Kidney capillary endothelial cell (primary cell): ENCODE measurements around the gene CHST10.
A peak's percentile ranks its signal among the peaks of the same experiment; 100 is the strongest.
"Not testable (repeated sequence)": the region's sequence is repeated elsewhere in the genome, so short reads cannot be mapped to it uniquely, and the experiment has no call there.

Source experiments
- DNase-seq: peaks from one replicate; pipeline ENCODE4 v3.0.0-alpha.2; 2018; ENCODE audit warnings: low spot score

Gene CHST10

DNA sequence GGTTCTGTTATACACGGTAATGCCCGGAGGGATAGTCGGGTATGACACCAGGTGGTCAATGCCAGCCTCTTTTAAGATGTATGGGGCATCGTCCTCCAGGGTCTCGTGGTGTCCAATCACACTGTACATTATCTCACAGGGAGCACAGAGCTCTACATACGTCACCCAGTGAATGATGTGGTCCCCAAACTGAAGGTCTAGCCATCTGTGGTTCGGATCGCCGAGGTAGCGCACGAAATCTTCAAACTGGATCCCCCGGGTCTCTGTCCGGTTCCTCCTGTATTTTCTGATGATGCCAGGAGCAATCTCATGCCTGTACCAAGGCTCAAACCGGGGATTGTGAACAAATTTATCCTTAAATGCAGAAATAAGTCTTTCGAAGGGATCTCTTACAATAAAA, 24.1 kb downstream of the CHST10 start:
- no peak for DNase-seq

DNA sequence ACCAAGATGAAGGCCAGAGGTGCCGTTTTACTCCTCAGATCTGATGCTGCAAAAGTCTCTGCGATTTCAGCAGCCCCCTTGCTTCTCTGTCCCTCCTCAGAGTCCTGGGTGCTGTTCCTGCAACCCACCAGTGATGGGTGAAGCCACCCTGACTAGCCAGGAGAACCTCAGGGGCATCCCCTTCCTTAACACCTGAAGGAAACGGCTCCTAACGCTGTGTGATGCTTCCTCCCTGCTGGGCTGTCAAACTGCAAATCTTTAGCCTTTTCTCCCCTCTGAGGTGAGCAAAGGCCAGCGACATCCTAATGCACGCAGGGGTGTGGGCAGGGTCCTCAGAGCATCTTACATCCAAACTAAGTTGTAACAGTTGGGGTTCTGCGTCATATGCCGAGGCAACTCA, 24.8 kb downstream of the CHST10 start:
- DNase-seq, result no peak

DNA sequence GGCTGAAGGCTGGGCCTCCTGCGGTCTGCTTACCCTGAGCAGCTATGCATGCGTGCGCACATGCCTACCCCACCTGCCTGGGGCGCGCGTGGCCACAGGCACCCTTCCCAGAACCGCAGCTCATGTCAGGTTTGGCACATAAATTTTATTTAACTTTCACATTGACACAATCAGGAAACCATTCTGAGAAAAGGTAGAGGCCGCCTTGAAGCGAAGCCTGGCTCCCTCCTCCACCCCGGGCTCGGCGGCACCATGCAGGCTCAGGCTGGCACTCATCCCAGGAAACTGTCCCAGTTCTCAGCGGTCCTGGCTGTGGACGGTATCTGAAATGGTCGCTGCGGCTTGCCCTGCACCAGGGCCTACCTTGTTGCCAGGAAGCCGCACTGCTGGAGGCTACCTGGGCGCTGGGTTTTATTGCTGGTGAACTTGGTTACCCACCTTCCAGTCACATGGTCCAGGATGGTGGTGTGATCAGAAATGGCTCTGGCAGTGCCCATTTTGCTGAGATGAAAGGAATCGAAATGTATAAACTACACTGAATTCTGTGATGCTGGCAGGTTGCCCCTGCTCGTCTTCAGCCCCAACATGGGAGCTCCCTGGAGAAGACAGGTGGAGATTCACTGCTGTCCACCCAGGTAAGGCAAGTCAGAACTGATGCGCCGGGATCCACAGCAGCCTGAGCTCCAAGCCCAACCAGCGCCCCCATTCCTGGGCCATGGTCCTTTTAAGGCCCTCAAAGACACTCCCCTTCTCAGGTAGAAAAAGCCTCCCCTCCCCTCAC, 25.5 kb downstream of the CHST10 start:
- no peak for DNase-seq

DNA sequence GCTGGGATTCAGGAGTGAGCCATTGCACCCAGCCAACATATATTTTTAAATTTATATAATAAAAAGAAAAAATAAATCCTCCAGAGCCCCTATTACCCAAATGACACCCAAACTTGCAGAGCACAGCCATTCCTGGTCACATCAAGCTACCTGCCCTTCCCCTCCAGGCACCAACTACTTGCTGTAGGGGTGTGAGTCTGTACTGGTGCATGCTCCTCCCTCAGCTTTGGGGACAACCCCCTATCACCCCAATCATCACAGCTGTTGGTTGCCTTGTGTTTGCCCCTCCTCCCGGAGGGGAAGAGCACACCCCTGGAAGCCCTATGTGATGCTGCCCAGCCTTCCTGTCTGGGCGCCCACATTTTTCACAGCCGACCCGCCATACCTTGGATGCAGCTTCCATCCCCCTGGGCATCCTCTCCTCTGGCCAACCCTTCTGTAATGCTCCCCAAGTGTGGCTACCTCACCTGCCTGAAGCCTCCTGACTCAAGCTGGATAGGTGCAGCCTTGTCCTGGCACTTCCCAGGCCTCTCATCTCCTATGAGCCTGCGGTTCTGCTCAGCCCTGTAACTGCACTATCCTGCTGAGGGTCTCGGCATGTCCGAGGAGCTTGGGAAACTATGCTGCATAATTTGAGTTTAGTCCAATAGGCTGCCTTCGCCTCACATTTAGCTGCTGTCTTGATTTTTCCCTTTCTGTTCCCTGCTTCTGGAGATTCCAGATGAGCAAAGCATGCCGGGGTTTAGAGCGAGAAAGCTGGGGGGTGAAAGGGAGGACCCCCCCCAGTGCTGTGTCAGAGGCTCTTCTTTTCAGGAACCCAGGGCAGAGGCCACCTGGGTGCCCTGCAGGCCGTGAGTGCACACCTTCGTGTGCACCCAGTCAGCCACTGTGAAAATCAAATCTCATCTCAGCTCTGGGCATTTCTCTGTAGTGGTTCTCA, 27.2 kb downstream of the CHST10 start:
- no peak for DNase-seq

DNA sequence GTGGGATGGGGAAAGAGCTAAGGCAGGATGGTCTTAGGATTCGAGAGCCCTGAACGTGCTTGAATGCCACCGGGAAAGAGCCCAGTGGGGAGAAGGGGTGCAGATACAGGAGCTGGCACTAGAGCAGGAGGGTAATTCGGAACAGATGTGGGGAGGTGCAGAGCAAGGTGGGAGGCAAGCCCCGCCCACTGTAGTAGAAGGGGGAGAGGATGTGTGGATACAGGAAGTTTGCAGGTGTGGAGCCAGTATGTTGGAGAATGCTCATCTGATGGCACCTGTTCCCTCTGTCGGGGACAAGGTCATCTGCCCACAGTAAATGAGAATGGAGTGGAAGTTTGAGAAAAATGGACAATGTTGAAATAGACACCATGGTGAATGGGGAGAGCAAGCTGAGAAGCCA, 28.8 kb downstream of the CHST10 start:
- DNase-seq, result no peak

DNA sequence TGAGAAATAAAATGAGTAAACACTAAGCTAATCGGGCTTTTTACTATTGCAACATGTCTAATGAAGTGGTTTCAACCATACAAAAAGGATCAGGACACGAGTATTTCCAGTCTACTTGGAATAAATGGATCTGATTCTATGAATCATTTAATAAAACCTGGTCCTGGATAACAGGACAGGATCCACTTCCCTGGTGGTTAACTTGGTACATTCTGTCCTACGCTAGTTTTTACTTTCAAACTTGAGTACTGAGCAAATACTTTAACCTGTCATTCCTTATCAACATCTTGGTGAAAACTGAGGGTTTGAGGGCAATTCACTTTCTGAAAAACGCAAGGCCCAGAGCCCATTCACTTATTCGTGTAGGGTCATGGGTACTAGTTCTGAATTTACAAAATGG, 33.5 kb downstream of the CHST10 start:
- DNase-seq, result no peak

DNA sequence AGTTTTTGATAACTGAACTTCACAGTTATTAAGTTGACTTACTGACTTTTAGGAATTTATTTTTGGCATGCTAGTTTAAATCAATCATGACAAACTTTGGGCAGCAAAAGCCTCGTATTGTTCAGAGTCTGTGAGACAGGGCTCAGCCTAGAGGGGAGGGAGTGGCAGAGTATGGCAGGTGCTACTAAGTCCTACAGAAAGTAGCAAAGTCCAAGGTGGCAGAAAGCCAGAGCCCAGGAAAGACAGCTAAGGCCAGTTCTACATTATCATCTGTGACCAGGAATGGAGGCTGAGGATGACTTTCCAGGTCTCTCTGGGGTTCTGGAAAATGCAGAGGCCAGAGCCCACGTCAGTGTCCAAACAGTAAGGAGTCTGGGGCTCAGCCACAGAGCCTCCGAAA, 34.2 kb downstream of the CHST10 start:
- no peak for DNase-seq

DNA sequence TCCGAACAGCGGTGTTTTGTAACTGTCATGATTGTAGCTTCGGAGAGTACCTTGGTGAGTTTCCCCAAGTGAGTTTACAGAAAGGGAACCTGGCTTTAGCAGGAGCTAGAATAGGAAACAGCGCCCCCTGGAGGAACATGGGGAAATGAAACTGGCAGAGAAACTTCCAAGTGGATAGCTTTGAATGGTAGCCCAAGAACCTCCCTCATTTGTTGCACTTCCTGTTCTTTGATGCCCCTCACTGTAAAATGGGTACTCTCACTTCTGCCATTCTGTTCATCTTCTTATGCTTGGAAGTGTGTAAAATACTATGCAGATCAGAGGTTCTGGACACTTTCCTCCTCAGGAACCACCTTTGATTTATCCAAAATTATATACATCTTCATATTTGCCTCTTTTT, 36.2 kb downstream of the CHST10 start:
- peak; percentile 48 for DNase-seq

DNA sequence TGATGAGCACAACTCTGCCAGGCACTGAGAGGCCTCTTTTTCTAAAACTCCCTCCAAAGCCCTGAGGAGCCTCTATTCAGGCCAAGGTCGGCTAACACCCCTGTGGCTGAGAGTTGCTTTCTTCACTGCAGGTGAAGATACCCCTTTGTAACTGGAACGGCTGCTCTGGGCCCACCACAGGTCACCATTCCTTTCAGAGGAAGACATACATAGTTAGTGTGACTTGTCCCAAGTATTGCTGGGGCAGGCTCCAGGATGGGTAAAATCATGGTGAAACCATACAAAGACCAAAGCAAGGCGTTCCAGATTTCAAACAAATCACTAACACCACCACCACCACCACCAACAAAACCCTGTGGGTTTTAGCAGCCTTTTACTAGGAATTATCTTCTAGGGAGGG, 36.8 kb downstream of the CHST10 start:
- DNase-seq, result no peak

DNA sequence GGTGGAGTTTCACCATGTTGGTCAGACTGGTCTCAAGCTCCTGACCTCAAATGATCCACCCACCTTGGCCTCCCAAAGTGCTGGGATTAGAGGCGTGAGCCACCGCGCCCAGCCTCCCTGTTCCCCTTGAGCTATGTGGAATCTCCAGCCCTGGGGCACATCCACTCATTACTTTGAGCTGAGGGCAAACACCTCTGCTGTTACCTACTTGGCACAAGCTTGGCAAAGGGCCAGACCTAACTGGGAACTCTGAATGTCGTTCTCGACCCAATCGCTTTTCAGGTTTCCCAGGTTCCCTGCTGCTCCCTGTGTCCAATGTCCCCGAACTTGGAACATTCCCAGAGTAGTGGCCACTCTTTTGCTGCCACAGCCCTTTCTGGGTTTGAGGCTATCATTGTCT, 40.6 kb downstream of the CHST10 start:
- no peak for DNase-seq

DNA sequence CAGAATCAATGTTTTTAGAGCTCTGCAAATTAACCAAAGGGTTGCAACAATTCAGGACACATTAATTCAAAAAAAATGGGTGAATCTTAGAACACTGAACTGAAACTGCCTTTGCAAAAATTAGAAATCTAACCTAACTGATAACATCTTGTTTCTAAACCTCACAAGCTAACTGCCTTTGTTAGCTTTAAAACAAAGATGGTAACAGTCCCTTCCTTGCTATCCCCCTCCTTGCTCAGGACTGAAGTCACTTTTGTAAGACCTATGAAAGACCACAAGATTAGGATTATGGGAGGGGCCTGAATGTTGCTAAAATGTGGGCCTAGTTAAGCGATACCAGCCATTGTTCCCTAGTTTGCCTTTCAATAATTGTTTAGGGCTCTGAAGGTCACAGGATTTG, 50.3 kb downstream of the CHST10 start:
- DNase-seq, result no peak

DNA sequence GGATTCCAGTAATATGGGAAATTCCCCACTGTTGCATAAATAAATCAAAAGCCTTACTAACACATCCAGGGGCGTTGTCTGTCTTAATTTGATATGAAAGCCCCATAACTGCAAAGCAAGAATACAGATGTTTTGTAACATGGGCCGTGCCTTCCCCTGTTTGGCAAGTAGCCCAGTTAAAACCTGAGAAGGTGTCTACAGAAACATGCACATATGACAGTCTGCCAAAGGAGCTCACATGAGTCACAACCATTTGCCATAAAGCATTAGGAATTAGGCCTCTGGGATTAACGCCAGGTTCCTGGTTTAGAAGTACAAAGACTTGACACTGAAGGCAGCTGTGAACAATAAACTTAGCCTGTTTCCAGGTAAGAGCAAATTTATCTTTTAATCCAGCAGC, 52.0 kb downstream of the CHST10 start:
- DNase-seq, result no peak

DNA sequence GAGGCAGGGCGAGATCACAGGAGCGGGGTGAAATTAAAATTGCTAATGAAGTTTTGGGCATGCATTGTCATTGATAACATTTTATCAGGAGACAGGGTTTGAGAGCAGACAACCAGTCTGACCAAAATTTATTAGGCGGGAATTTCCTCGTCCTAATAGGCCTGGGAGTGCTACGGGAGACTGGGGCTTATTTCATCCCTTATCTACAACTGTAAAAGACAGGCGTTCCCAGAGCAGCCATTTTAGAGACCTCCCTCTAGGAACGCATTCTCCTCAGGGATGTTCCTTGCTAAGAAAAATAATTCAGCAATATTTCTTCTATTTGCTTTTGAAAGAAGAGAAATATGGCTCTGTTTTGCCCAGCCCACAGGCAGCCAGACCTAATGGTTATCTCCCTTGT, 55.2 kb downstream of the CHST10 start:
- not testable (repeated sequence) for DNase-seq

DNA sequence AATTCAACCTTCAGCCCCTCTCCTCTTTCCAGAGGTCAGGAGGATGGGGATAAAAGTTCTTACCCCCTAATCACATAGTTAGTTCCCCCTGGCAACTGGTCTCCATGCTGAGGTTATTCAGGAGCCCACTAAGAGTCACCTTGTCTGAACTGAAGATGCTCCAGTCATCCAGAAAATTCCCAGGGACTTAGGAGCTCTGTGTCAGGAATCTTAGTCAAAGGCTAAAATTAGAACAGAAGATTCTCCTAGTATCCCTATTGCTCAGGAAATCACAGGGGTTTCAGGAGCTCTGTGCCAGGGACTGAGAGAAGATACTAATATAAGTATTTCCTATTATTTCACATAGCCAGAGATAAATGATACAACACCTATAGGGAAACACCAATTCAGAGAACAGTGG, 57.9 kb downstream of the CHST10 start:
- no peak for DNase-seq

DNA sequence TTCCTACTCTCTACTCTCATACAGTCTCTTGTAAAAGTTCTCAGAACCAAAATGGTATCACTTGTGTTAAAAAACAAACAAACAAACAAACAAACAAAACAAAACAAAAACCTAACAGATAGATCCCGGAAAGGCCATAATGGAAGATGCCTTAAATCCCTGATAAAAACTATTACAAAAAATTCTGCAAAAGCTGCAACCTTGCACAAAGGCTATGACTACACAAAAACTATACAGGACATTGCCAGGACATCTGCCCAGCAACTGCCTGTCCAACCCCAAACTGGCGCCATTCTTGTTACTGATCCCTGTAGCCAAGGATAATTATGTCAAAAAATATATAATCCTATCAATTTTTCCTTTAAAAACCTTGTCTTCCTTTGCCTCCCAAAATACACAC, 58.9 kb downstream of the CHST10 start:
- DNase-seq, result no peak

DNA sequence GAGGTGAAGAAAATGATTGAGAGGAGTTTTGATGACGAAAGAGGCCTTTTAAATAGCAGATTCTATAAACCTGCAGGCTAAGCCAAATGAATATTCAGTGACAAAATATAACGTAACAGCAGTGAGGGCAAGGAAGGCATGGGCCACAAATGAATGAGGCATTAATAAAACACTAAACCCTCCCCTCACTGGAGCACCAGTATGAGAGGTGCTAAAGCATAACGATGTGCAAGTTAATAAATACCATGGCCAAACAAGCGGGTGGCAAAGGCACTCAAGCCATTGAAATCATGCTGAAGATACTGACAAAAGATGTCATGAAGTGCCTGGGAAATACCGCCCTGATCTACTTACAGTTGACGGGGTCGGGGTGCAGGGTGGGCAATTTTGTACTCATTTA, 64.9 kb downstream of the CHST10 start:
- no peak for DNase-seq

DNA sequence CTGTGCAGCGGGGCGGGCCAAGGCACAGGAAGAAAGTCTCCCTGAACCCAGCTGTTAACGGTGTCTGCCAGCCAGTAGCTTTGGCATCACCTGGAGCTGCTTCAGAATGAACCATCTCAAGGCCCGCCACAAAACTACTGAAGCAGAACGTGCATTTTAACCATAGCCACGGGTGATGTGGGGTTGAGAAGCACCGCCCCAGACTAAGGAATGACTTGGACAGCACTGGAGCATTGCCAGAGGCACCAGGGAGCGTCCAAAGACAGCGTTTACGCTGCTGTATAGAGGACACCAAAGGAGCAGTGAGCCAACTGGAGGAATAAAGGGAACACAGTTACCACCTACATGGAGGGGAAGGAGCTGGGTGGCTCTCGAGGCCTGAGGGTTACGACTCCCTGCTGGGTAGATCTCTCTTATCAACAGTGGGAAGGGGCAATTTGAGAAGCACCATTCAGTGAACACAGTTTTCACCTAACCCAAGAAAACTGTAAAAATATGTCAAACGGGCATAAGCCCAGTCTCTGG, 66.7 kb downstream of the CHST10 start:
- no peak for DNase-seq

DNA sequence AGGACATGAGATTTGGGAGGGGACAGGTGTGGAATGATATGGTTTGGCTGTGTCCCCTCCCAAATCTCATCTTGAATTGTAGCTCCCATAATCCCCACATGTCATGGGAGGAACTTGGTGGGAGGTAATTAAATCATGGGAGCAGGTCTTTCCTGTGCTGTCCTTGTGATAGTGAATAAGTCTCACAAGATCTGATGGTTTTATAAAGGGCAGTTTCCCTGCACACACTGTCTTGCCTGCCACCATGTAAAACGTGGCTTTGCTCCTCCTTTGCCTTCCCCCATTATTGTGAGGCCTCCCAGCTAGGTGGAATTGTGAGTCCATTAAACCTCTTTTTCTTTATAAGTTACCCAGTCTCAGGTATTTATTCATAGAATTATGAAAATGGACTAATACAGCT, 72.3 kb downstream of the CHST10 start:
- DNase-seq, result not testable (repeated sequence)

DNA sequence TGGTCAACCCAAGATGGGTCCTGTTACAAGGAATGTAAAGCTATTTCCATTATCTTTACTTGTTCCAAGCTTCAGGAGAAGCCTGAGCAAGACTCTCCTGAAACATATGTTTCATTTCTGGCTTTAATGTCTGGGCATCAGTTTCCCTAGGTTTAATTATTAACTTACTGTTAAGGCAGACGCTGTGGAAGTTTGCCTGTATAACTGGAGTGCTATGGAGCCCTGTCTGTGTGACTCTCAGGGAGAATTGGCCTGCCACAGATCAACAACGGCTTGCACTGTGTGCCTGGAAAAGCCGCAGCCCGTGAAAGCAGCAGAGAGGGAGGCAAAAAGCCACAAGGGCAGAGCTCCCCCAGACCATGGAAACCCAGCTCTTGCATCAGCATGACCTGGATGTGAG, 73.0 kb downstream of the CHST10 start:
- DNase-seq, result no peak

DNA sequence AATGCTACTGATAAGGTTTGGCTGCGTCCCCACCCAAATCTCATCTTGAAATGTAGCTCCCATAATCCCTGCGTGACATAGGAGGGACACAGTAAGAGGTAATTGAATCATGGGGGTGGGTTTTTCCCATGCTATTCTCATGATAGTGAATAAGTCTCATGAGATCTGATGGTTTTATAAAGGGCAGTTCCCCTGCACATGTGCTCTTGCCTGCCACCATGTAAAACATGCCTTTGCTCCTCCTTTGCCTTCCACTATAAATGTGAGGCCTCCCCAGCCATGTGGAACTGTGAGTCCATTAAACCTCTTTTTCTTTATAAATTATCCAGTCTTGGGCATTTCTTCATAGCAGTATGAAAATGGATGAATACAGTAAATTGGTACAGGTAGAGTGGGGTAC, 75.0 kb downstream of the CHST10 start:
- not testable (repeated sequence) for DNase-seq
